HG02884 (cell line): ENCODE measurements around the gene AJAP1.

ENCODE experiments used
- ATAC-seq: cut with Tn5 transposase; IDR thresholded peaks from one replicate; pipeline ENCODE4 v1.9.1; 2021; ENCODE audit warnings: mild to moderate bottlenecking, moderate library complexity; ENCODE audit not compliant: unreplicated experiment

The AJAP1 gene

GRCh38 chr1:4801192-4801924 is 146.9 kb downstream of the AJAP1 start:
- no peak for ATAC-seq

GRCh38 chr1:4802024-4802423 is 147.6 kb downstream of the AJAP1 start:
- ATAC-seq = no peak

- ATAC-seq = no peak
Observed at GRCh38 chr1:4803335-4803734, 148.9 kb downstream of the AJAP1 start.

- no peak for ATAC-seq
Observed at GRCh38 chr1:4805987-4806386, 151.6 kb downstream of the AJAP1 start.

GRCh38 chr1:4820543-4820942 is 166.1 kb downstream of the AJAP1 start:
- no peak for ATAC-seq

- ATAC-seq = no peak
Observed at GRCh38 chr1:4825800-4826450, 171.5 kb downstream of the AJAP1 start.

GRCh38 chr1:4830707-4831106 is 176.3 kb downstream of the AJAP1 start:
- no peak for ATAC-seq

- ATAC-seq = no peak
Observed at GRCh38 chr1:4836574-4836973, 182.2 kb downstream of the AJAP1 start.

GRCh38 chr1:4837031-4837600 is 182.7 kb downstream of the AJAP1 start:
- no peak for ATAC-seq

GRCh38 chr1:4837752-4838151 is 183.3 kb downstream of the AJAP1 start:
- ATAC-seq = no peak

GRCh38 chr1:4838231-4838630 is 183.8 kb downstream of the AJAP1 start:
- no peak for ATAC-seq
